ENCODE results near the gene DTNA. TPM values are rescaled to one million over a fixed set of nuclear protein-coding genes. Genes with fewer than 3 reads are reported as not detected.
"Not testable (repeated sequence)": the region's sequence is repeated elsewhere in the genome, so short reads cannot be mapped to it uniquely, and the experiment has no call there.

Gene DTNA
- total RNA-seq, 1 experiment from 2014 or later, result 9.6 TPM

- Histone ChIP-seq H3K9ac (ENCODE audit: low read length) (no peak overlapping the region), H3K4me3 (replicated peaks in 1 of 2; ENCODE audit: low read depth in 1 of 2, low read length in 2 of 2) (no peak overlapping the region), H3K4me1 (ENCODE audit: control insufficient read depth in 1 of 2, insufficient read depth in 2 of 2, low read length in 2 of 2) (no peaks in the 10 kb centered on the region), H3K9me3 (ENCODE audit: control insufficient read depth in 1 of 2, insufficient read depth in 1 of 2, low read depth in 1 of 2, low read length in 2 of 2) (no peaks in the 10 kb centered on the region), H3K27me3 (ENCODE audit: insufficient read depth, low read length) (no peaks in the 10 kb centered on the region), H3K36me3 (ENCODE audit: control insufficient read depth in 1 of 2, insufficient read depth in 2 of 2, low read length in 2 of 2) (no peaks in the 10 kb centered on the region), H3K9me2 (ENCODE audit: insufficient read depth) (no peaks in the 10 kb centered on the region), H4K20me1 (ENCODE audit: insufficient read depth) (no peaks in the 10 kb centered on the region), H2AFZ (ENCODE audit: low read depth, low read length, poor library complexity, severe bottlenecking) (no peak overlapping the region), H3K27ac (ENCODE audit: low read depth, low read length) (no peak overlapping the region), H3K79me2 (ENCODE audit: insufficient read depth, low read length) (no peaks in the 10 kb centered on the region), H3K4me2 (ENCODE audit: low read length) (no peak overlapping the region)
- TF ChIP-seq EZH2 (IDR thresholded peaks at IDR 0.05), result no peak
- no peak for TF ChIP-seq JUND (IDR thresholded peaks at IDR 0.05)
- TF ChIP-seq FOSL1 (IDR thresholded peaks at IDR 0.05; ENCODE audit: low read depth), result no peak
- no peak for TF ChIP-seq SP1 (IDR thresholded peaks at IDR 0.05; ENCODE audit: low read depth)
- TF ChIP-seq TCF7L2 (IDR thresholded peaks at IDR 0.05; ENCODE audit: borderline replicate concordance, extremely low read depth, insufficient read depth, insufficient read length), result no peak
- no peak for TF ChIP-seq MAX (IDR thresholded peaks at IDR 0.05)
- no peak for TF ChIP-seq ZNF274 (IDR thresholded peaks at IDR 0.05; ENCODE audit: low read depth, low read length)
- no peak for TF ChIP-seq EGR1 (IDR thresholded peaks at IDR 0.05; ENCODE audit: low read depth)
- TF ChIP-seq CEBPB (IDR thresholded peaks at IDR 0.05; ENCODE audit: low read depth), result no peak
- no peak for TF ChIP-seq SRF (IDR thresholded peaks at IDR 0.05; ENCODE audit: low read depth)
- ChIA-PET CTCF (no interaction called here), POLR2A (no interaction called here), RAD21 (ENCODE audit: low non-redundant PET in 1 of 2, low total read pairs in 2 of 2, uncharacterized antibody in 2 of 2, unreplicated experiment in 2 of 2) (no interaction called here)
- ATAC-seq (no peak), DNase-seq (ENCODE audit: low read depth, low spot score) (no peak)
- BruUV-seq (replicated peaks), result no TSS peak
- intact Hi-C loops (cut with micrococcal nuclease), result no loop called here
These were observed 211.8 kb downstream of the DTNA start for GRCh38 chr18:34921811-34922385.

GRCh38 chr18:34922594-34922993 lies 212.5 kb downstream of the DTNA start:
- H3K27ac ChIP-seq (ENCODE audit: low read depth, low read length); H3K27me3 ChIP-seq (ENCODE audit: insufficient read depth, low read length); H3K9me3 ChIP-seq (ENCODE audit: control insufficient read depth in 1 of 2, insufficient read depth in 1 of 2, low read depth in 1 of 2, low read length in 2 of 2); RAD21 ChIA-PET (ENCODE audit: low non-redundant PET in 1 of 2, low total read pairs in 2 of 2, uncharacterized antibody in 2 of 2, unreplicated experiment in 2 of 2); H4K20me1 ChIP-seq (ENCODE audit: insufficient read depth); H3K4me3 ChIP-seq (replicated peaks in 1 of 2; ENCODE audit: low read depth in 1 of 2, low read length in 2 of 2); H2AFZ ChIP-seq (ENCODE audit: low read depth, low read length, poor library complexity, severe bottlenecking); BruUV-seq (replicated peaks); H3K4me2 ChIP-seq (ENCODE audit: low read length); intact Hi-C loops (cut with micrococcal nuclease); H3K36me3 ChIP-seq (ENCODE audit: control insufficient read depth in 1 of 2, insufficient read depth in 2 of 2, low read length in 2 of 2); H3K79me2 ChIP-seq (ENCODE audit: insufficient read depth, low read length); H3K9ac ChIP-seq (ENCODE audit: low read length); ATAC-seq; CTCF ChIA-PET; POLR2A ChIA-PET; H3K4me1 ChIP-seq (ENCODE audit: control insufficient read depth in 1 of 2, insufficient read depth in 2 of 2, low read length in 2 of 2); DNase-seq (ENCODE audit: low read depth, low spot score); H3K9me2 ChIP-seq (ENCODE audit: insufficient read depth): not testable (repeated sequence)

Data from HCT116 (cell line).